SJSA1 (cell line): Measurements from ENCODE around the gene GPR84. TPM values are rescaled to one million over a fixed set of nuclear protein-coding genes. Genes with fewer than 3 reads are reported as not detected.
"Not testable (repeated sequence)": the region's sequence is repeated elsewhere in the genome, so short reads cannot be mapped to it uniquely, and the experiment has no call there.

ENCODE experiments used
- DNase-seq, 2 experiments: peaks; one replicate each; pipeline ENCODE4 v3.0.0-alpha.2; 2015 to 2020; ENCODE audit warnings: low spot score in 2 of 2, low read depth in 1 of 2
- H3K27ac ChIP-seq: fragments of 250-450 bp; sonication (Bioruptor Pico); 2 replicates; pipeline ENCODE4 v1.5.1; 2020; ENCODE audit warnings: mild to moderate bottlenecking, moderate library complexity
- H3K27me3 ChIP-seq: fragments of 250-450 bp; sonication (Bioruptor Pico); replicated peaks from 2 replicates; pipeline ENCODE4 v1.5.1; 2020; ENCODE audit warnings: mild to moderate bottlenecking, moderate library complexity
- H3K36me3 ChIP-seq: fragments of 250-450 bp; sonication (Bioruptor Pico); 2 replicates; pipeline ENCODE4 v1.5.1; 2020; ENCODE audit warnings: mild to moderate bottlenecking
- H3K4me1 ChIP-seq: fragments of 250-450 bp; sonication (Bioruptor Pico); replicated peaks from 2 replicates; pipeline ENCODE4 v1.6.1; 2021; ENCODE audit warnings: mild to moderate bottlenecking
- H3K4me3 ChIP-seq: fragments of 250-450 bp; sonication (Bioruptor Pico); 2 replicates; pipeline ENCODE4 v1.5.1; 2020; ENCODE audit warnings: mild to moderate bottlenecking
- H3K9me3 ChIP-seq: fragments of 250-450 bp; sonication (Bioruptor Pico); replicated peaks from 2 replicates; pipeline ENCODE4 v1.5.1; 2020; ENCODE audit warnings: mild to moderate bottlenecking
- total RNA-seq: library from RNA; depleted of rRNA; stranded (reverse); fragments of >200 nt; shearing (Covaris generic); gene quantifications from 2 replicates; pipeline ENCODE4 v1.2.3, GENCODE V29; 2014; rRNA removed

GPR84 gene
- total RNA-seq, 1 experiment from 2014 or later = not detected

DNA sequence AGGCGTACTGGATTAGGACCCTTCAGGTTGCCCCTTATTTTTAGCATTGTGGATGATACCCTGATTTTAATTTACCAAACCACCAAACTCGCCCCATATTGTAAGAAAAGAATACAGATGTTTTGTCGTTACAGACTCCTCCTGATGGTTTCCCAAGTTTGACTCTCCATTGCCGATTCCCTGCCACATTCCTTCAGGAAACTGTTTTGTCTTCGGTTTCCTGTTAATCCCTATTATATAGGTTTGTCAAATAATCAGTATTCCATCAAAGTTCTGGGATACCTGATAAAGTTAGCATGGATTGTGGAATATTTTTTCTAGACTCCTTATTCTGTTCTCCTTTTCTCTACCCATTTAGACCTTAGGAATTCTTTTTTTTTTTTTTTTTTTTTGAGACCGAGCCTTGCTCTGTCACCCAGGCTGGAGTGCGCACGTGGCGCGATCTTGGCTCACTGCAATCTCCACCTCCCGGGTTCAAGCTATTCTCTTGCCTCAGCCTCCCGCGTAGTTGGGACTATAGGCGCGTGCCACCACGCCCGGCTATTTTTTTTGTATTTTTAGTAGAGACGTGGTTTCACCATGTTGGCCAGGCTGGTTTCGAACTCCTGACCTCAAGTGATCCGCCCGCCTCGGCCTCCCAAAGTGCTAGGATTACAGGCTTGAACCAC is 38.7 kb downstream of the GPR84 start:
- not testable (repeated sequence) for DNase-seq, H3K27me3 ChIP-seq, H3K4me1 ChIP-seq, H3K9me3 ChIP-seq
- H3K36me3 ChIP-seq = peaks cover 24% of the 10 kb centered on the region
- H3K27ac ChIP-seq = peak overlapping the region; percentile 79
- H3K4me3 ChIP-seq = peak overlapping the region; percentile 67

DNA sequence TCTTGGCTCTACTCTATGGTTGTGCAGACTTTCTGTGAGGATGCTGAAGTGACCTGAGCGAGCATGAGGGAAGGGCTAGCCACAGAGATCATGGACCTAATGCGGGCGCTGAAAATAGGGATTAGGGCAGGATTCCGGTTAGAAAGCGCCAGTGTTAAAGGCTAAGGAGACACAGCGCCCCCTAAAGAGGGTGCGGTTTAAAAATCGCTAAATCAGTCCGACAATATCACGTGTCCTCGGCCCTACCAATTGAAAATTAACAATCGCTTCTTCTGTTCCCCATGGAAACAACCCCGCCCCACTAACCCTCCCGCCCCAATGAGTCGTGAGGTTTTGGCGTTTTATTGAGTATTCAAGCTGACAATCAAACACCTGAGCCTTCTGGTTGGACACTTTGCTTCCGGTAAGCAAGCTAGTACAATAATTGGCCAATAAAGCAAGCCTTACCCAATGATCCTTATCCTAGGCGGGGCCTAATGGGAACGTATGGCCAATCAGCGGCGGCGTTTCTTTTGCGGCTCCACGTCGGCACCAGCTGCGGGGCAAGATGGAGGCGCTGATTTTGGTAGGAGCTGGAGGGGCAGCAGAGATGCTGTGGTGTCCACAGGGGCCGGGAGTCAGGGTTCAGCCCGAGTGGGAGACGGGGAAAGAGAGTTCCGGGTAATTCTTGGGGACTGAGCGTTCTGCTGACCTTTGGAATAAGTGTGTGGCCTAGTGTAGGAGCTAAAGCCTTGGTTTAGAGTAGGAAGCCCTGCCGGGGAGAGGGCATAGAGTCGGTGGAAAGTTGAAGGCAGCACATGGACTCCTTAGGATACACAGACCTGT is 39.5 kb downstream of the GPR84 start, which contains the start of gene COPZ1:
COPZ1 (plus strand) TSS at position 515 of the 825 bp plus-strand sequence; CDS start at position 548, 33 bp downstream.
- peaks cover 8% of the 10 kb centered on the region for H3K4me1 ChIP-seq
- H3K4me3 ChIP-seq = peak within 1 kb of the TSS; percentile 67
- DNase-seq = peak; percentile 95 to 97
- no peaks in the 10 kb centered on the region for H3K9me3 ChIP-seq
- no peaks in the 10 kb centered on the region for H3K27me3 ChIP-seq
- H3K27ac ChIP-seq = peak within 1 kb of the TSS; percentile 79
- peaks cover 24% of the 10 kb centered on the region for H3K36me3 ChIP-seq

GRCh38 chr12:54321363-54321762 is 42.9 kb downstream of the GPR84 start:
- no peak for DNase-seq
- H3K36me3 ChIP-seq = peaks cover 8% of the 10 kb centered on the region
- no peaks in the 10 kb centered on the region for H3K9me3 ChIP-seq
- H3K27me3 ChIP-seq = no peaks in the 10 kb centered on the region
- peaks cover 5% of the 10 kb centered on the region for H3K4me1 ChIP-seq
- no peak overlapping the region for H3K27ac ChIP-seq
- H3K4me3 ChIP-seq = no peak overlapping the region

Other genes with a start within 250 kb of the GPR84 start
- gene SMUG1, start 175.5 kb downstream of the GPR84 start, total RNA-seq = 35.9 and 50.6 TPM in 2 replicates
- gene CBX5, start 84.4 kb downstream of the GPR84 start, total RNA-seq = 42.6 and 71.6 TPM in 2 replicates
- 382 and 453 TPM in 2 replicates for gene HNRNPA1, start 83.8 kb downstream of the GPR84 start, total RNA-seq
- not detected in 2 replicates for gene NFE2, start 63.5 kb downstream of the GPR84 start, total RNA-seq
- 106 and 191 TPM in 2 replicates for gene COPZ1, start 39.4 kb downstream of the GPR84 start, total RNA-seq
- 0.31 and 0.42 TPM in 2 replicates for gene ZNF385A, start 20.2 kb upstream of the GPR84 start, total RNA-seq
- 78.9 and 99.4 TPM in 2 replicates for gene ITGA5, start 54.8 kb upstream of the GPR84 start, total RNA-seq
- gene GTSF1, start 109.1 kb upstream of the GPR84 start, total RNA-seq = not detected in 2 replicates
- gene NCKAP1L, start 133.3 kb upstream of the GPR84 start, total RNA-seq = not detected in 2 replicates
- gene PDE1B, start 185.1 kb upstream of the GPR84 start, total RNA-seq = not detected in 2 replicates
- 0.06 TPM in 1 of 2 replicates, not detected in the other for gene PPP1R1A, start 224.2 kb upstream of the GPR84 start, total RNA-seq